HepG2 (cell line): ENCODE data around the gene ARL8A. TPM values are rescaled to one million over a fixed set of nuclear protein-coding genes. Genes with fewer than 3 reads are reported as not detected.

Source experiments
- ATAC-seq: fragments of 200-7000 bp; cut with Tn5 transposase; 3 replicates; pipeline ENCODE4 v1.9.1; 2020; ENCODE audit warnings: mild to moderate bottlenecking, moderate library complexity
- BruUV-seq: library from RNA; stranded (reverse); fragments of 400-500 nt; replicated peaks from 2 replicates; lab custom pipeline; 2021; lab: Mats Ljungman, UMichigan
- CTCF ChIA-PET: fragments of 300-600 bp; formaldehyde crosslinking; extraction: SDS; loops from one replicate; lab custom pipeline; 2021; ENCODE audit warnings: low total read pairs, inconsistent platforms, low intra/inter-chr PET ratio; lab: Yijun Ruan, JAX
- POLR2A ChIA-PET: fragments of 350-600 bp; sonication (Branson Sonifier 250); formaldehyde crosslinking; loops from one replicate; lab custom pipeline; 2020; ENCODE audit warnings: antibody characterized with exemption, inconsistent platforms; lab: Yijun Ruan, JAX
- DNase-seq: peaks from one replicate; pipeline ENCODE4 v3.0.0-alpha.2; 2015; ENCODE audit warnings: low spot score
- FAIRE-seq: peaks from 3 replicates; lab custom pipeline; 2011; peaks lifted over from hg19 to GRCh38; lab: Jason Lieb, UNC
- H2AFZ ChIP-seq: one replicate; pipeline ENCODE4 v1.6.1; 2011; ENCODE audit warnings: low read length, inconsistent platforms
- H3K27ac ChIP-seq: fragments of 300-600 bp; 3 replicates; pipeline ENCODE4 v1.8.0; 2011; ENCODE audit warnings: mixed run types, mild to moderate bottlenecking, mixed read lengths, low read length, inconsistent platforms; ENCODE audit not compliant: insufficient read depth; ENCODE audit errors: extremely low read length
- H3K27me3 ChIP-seq, 2 experiments: fragments of 200-600 bp in 1 of 2; 2 replicates in 1 of 2; 3 replicates in 1 of 2; pipeline versions ENCODE4 v1.6.0 to v1.8.0; 2011; ENCODE audit warnings: low read length in 2 of 2, mild to moderate bottlenecking in 2 of 2, moderate library complexity in 2 of 2, inconsistent platforms in 1 of 2; ENCODE audit not compliant: insufficient read depth in 2 of 2, control insufficient read depth in 1 of 2
- H3K36me3 ChIP-seq, 2 experiments: fragments of 200-600 bp in 1 of 2; replicated peaks in 1 of 2; 2 replicates in 1 of 2; 3 replicates in 1 of 2; pipeline versions ENCODE4 v1.5.1 to v1.8.0; 2011; ENCODE audit warnings: low read length in 2 of 2, inconsistent platforms in 1 of 2; ENCODE audit not compliant: insufficient read depth in 2 of 2, control insufficient read depth in 1 of 2
- H3K4me1 ChIP-seq: 2 replicates; pipeline ENCODE4 v1.5.1; 2012; ENCODE audit warnings: low read length, inconsistent platforms; ENCODE audit not compliant: insufficient read depth
- H3K4me2 ChIP-seq: 2 replicates; pipeline ENCODE4 v1.6.0; 2011; ENCODE audit warnings: low read depth, low read length, inconsistent platforms
- H3K4me3 ChIP-seq, 3 experiments: fragments of 200-600 bp in 1 of 3; sonication (generic), shearing (Covaris generic) in 1 of 3; replicated peaks in 1 of 3; 2 replicates each; pipeline ENCODE4 v1.5.1; 2011 to 2016; ENCODE audit warnings: low read length in 3 of 3, inconsistent platforms in 2 of 3, low read depth in 2 of 3, mild to moderate bottlenecking in 2 of 3, control low read depth in 1 of 3, mixed read lengths in 1 of 3; ENCODE audit not compliant: insufficient read depth in 1 of 3
- H3K79me2 ChIP-seq: one replicate; pipeline ENCODE4 v1.6.1; 2011; ENCODE audit warnings: low read length, inconsistent platforms; ENCODE audit not compliant: insufficient read depth
- H3K9ac ChIP-seq: 2 replicates; pipeline ENCODE4 v1.6.0; 2011; ENCODE audit warnings: mild to moderate bottlenecking, low read depth, low read length, inconsistent platforms; ENCODE audit not compliant: insufficient read depth
- H3K9me3 ChIP-seq: 2 replicates; pipeline ENCODE4 v1.5.1; 2012; ENCODE audit warnings: mild to moderate bottlenecking, low read length
- H4K20me1 ChIP-seq: 2 replicates; pipeline ENCODE4 v1.6.0; 2011; ENCODE audit warnings: inconsistent platforms, mild to moderate bottlenecking, low read length, moderate library complexity; ENCODE audit not compliant: insufficient read depth
- ATF6 ChIP-seq: sonication (generic); formaldehyde crosslinking; conservative IDR thresholded peaks from 2 replicates; pipeline ENCODE4 v1.4.0; 2020; ENCODE audit warnings: missing genetic modification reagents
- HMGXB4 ChIP-seq, 2 experiments: sonication (generic) in 1 of 2; formaldehyde crosslinking in 1 of 2; IDR thresholded peaks; 2 replicates each; pipeline versions ENCODE4 v1.4.0 to v1.6.1; 2018 to 2020; ENCODE audit warnings: missing genetic modification reagents in 2 of 2, borderline replicate concordance in 1 of 2, low read depth in 1 of 2, mild to moderate bottlenecking in 1 of 2, missing biosample characterization in 1 of 2
- KDM2A ChIP-seq: sonication (generic); formaldehyde crosslinking; IDR thresholded peaks from 2 replicates; pipeline ENCODE4 v1.4.0; 2020; ENCODE audit warnings: low read depth, missing genetic modification reagents, borderline replicate concordance
- SCMH1 ChIP-seq: sonication (generic); formaldehyde crosslinking; IDR thresholded peaks from 2 replicates; pipeline ENCODE4 v1.9.0; 2021; ENCODE audit warnings: missing genetic modification reagents, mild to moderate bottlenecking, borderline replicate concordance
- SNAPC5 ChIP-seq: sonication (generic); formaldehyde crosslinking; IDR thresholded peaks from 2 replicates; pipeline ENCODE4 v1.8.1; 2023; ENCODE audit warnings: mild to moderate bottlenecking, missing genetic modification reagents, borderline replicate concordance
- ZNF564 ChIP-seq: sonication (generic); formaldehyde crosslinking; IDR thresholded peaks from 2 replicates; pipeline ENCODE4 v1.8.1; 2023; ENCODE audit warnings: mild to moderate bottlenecking, missing genetic modification reagents
- ZNF800 ChIP-seq: sonication (generic); formaldehyde crosslinking; IDR thresholded peaks from 2 replicates; pipeline ENCODE4 v1.4.0; 2020; ENCODE audit warnings: missing genetic modification reagents
- WGBS: methylation state at CpG from one replicate; pipeline ENCODE4 v1.1.6; 2017; ENCODE audit warnings: low lambda C conversion rate; 5-methylcytosine and 5-hydroxymethylcytosine counted together
- in situ Hi-C: cut with HindIII; loops from 2 replicates; pipeline ENCODE4 v1.10.0; 2017; ENCODE audit warnings: low pct_unique_long_range_greater_than_20kb; ENCODE audit not compliant: extremely low pct_ligation_motif_present
- intact Hi-C: fragments of 100-400 bp; cut with micrococcal nuclease; formaldehyde crosslinking; loops from one replicate; pipeline ENCODE4 v1.10.0; 2022; ENCODE audit not compliant: unreplicated experiment
- polyA plus RNA-seq, 8 experiments: library from polyadenylated mRNA; depleted of rRNA in 3 of 8; stranded (reverse) in 7 of 8; unstranded in 1 of 8; fragments of >200 nt; fragmentation: Illumina TruSeq in 4 of 8; extraction: Trizol in 4 of 8; gene quantifications; 2 replicates each; pipeline versions ENCODE4 v1.2.1 to v1.2.3, GENCODE V29; 2011 to 2016; ENCODE audit warnings: low read depth in 4 of 8, missing spikeins in 1 of 8, mixed read lengths in 1 of 8; ENCODE audit not compliant: insufficient read depth in 1 of 8
- total RNA-seq, 5 experiments: library from RNA; depleted of rRNA; stranded (reverse); fragments of >200 nt; fragmentation: Illumina TruSeq; extraction: Trizol; gene quantifications; 2 replicates each; pipeline ENCODE4 v1.2.3, GENCODE V29; 2016; ENCODE audit warnings: low read depth in 1 of 5

Gene ARL8A
- total and polyA plus RNA-seq, 2 of the 13 experiments (the other 11 are each of a cell fraction or from before 2014, with no cell fraction given): 2.7 to 23.4 TPM

- FAIRE-seq: no peak
- no peak for TF ChIP-seq SCMH1
- TF ChIP-seq KDM2A (CRISPR knock-in tag): no peak
- no peak for TF ChIP-seq ZNF564 (CRISPR knock-in tag)
- TF ChIP-seq ATF6 (CRISPR knock-in tag): no peak
- TF ChIP-seq ZNF800: no peak
- TF ChIP-seq SNAPC5 (CRISPR knock-in tag): no peak
- TF ChIP-seq HMGXB4 (CRISPR knock-in tag; IDR thresholded peaks at IDR 0.05; ENCODE audit: borderline replicate concordance in 1 of 2, low read depth in 1 of 2): no peak
Observed at GRCh38 chr1:202146279-202146678, 1.7 kb upstream of the ARL8A start.

More at GRCh38 chr1:202146279-202146678, 1.7 kb upstream of the ARL8A start:
- peaks cover 0 to 59% of the 10 kb centered on the region in 2 experiments; a peak in 4 of 5 replicates for H3K27me3 ChIP-seq
- no peaks in the 10 kb centered on the region for H3K36me3 ChIP-seq
- POLR2A ChIA-PET: no interaction called here
- no peak overlapping the region for H3K4me3 ChIP-seq
- in situ Hi-C loops (no loop called here), intact Hi-C loops (no loop called here)
- DNase-seq (no peak), ATAC-seq (no peak)
- H4K20me1 ChIP-seq: peaks cover 8% of the 10 kb centered on the region; the same call in 1 of the 2 replicates
- H3K4me1 ChIP-seq: peaks cover 28% of the 10 kb centered on the region
- 53% methylated on average over 5 of the region's 5 CpGs for WGBS
- no peak overlapping the region for H3K4me2 ChIP-seq
- H2AFZ ChIP-seq: no peak overlapping the region
- no peak overlapping the region for H3K27ac ChIP-seq
- no peaks in the 10 kb centered on the region for H3K79me2 ChIP-seq
- CTCF ChIA-PET: no interaction called here
- no peaks in the 10 kb centered on the region for H3K9me3 ChIP-seq
- BruUV-seq: no TSS peak
- H3K9ac ChIP-seq: no peak overlapping the region
